Left ventricle myocardium inferior (tissue), 1 donor: ENCODE data around the gene TMEM63B. TPM values are rescaled to one million over a fixed set of nuclear protein-coding genes. Genes with fewer than 3 reads are reported as not detected.
"Not testable (repeated sequence)": the region's sequence is repeated elsewhere in the genome, so short reads cannot be mapped to it uniquely, and the experiment has no call there.

Experiments used
- DNase-seq: peaks from one replicate; pipeline ENCODE4 v3.0.0-alpha.2; 2020
- H3K27ac ChIP-seq: fragments of 200-600 bp; replicated peaks from 2 replicates; pipeline ENCODE4 v1.8.0; 2021
- H3K27me3 ChIP-seq: fragments of 200-600 bp; 2 replicates; pipeline ENCODE4 v1.8.0; 2021; ENCODE audit warnings: low read depth
- H3K36me3 ChIP-seq: fragments of 200-600 bp; 2 replicates; pipeline ENCODE4 v1.8.0; 2021
- H3K4me1 ChIP-seq: fragments of 200-600 bp; 2 replicates; pipeline ENCODE4 v1.8.0; 2021
- H3K4me3 ChIP-seq: fragments of 200-600 bp; 2 replicates; pipeline ENCODE4 v1.8.0; 2021; ENCODE audit warnings: mild to moderate bottlenecking, moderate library complexity
- H3K9me3 ChIP-seq: fragments of 200-600 bp; replicated peaks from 2 replicates; pipeline ENCODE4 v1.8.0; 2021
- intact Hi-C: fragments of 100-400 bp; cut with micrococcal nuclease; formaldehyde crosslinking; loops from one replicate; pipeline ENCODE4 v1.11.0; 2022
- total RNA-seq: library from RNA; stranded (reverse); fragmentation: NEBNext Ultra II Directional; extraction: Animal tissue kit (Norgen Biotek cat#: 25700); gene quantifications from one replicate; pipeline ENCODE4 v1.2.1, GENCODE V29; 2021
- TF ChIP-seq, protein P1 (sequence below): fragments of 200-600 bp; IDR thresholded peaks from 2 replicates; pipeline ENCODE4 v1.8.0; 2021; ENCODE audit warnings: antibody characterized with exemption, mild to moderate bottlenecking, borderline replicate concordance
- donor health status: DM: no; HTN: yes; CAD: no; lungs with severe emphysema.

The TMEM63B gene
- total RNA-seq, 1 donor from 2014 or later: 37.2 TPM

DNA sequence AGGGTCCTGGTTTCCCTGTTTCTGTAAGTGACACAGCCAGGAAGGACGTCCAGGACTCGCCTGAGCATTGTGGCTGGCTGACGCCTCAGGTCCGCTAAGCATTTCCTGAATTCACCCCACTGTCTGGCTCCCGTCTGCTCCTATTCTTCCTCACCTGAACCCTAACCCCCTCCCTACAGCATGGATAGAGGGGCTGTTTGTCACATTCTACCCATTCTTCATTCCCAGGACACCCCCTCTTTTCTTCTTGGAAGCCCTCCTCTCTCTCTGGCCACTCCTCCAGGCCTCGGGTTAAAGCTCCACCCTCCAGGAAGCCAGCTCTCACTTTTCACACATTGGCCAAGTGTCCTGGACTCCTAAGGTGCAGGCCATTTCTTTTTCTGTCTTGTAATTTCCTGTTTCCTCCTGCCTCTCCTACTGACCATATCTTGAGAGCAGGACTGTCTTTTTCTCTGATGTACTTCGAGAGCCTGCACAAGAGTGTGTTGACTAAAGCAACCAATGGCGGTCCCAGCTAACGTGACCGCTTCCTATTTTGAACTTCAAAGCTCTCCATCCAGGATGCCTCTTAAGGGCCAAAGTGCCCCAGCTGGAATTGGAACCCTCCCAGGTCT, 65.2 kb downstream of the TMEM63B start:
- Histone ChIP-seq H3K27me3 (no peaks in the 10 kb centered on the region), H3K36me3 (no peaks in the 10 kb centered on the region), H3K27ac (peak overlapping the region; percentile 59), H3K4me1 (peaks cover 6% of the 10 kb centered on the region), H3K9me3 (no peaks in the 10 kb centered on the region), H3K4me3 (peak overlapping the region; percentile 47)
- DNase-seq: no peak
- intact Hi-C loops: no loop called here
- TF ChIP-seq, protein P1, sequence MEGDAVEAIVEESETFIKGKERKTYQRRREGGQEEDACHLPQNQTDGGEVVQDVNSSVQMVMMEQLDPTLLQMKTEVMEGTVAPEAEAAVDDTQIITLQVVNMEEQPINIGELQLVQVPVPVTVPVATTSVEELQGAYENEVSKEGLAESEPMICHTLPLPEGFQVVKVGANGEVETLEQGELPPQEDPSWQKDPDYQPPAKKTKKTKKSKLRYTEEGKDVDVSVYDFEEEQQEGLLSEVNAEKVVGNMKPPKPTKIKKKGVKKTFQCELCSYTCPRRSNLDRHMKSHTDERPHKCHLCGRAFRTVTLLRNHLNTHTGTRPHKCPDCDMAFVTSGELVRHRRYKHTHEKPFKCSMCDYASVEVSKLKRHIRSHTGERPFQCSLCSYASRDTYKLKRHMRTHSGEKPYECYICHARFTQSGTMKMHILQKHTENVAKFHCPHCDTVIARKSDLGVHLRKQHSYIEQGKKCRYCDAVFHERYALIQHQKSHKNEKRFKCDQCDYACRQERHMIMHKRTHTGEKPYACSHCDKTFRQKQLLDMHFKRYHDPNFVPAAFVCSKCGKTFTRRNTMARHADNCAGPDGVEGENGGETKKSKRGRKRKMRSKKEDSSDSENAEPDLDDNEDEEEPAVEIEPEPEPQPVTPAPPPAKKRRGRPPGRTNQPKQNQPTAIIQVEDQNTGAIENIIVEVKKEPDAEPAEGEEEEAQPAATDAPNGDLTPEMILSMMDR: no peak

DNA sequence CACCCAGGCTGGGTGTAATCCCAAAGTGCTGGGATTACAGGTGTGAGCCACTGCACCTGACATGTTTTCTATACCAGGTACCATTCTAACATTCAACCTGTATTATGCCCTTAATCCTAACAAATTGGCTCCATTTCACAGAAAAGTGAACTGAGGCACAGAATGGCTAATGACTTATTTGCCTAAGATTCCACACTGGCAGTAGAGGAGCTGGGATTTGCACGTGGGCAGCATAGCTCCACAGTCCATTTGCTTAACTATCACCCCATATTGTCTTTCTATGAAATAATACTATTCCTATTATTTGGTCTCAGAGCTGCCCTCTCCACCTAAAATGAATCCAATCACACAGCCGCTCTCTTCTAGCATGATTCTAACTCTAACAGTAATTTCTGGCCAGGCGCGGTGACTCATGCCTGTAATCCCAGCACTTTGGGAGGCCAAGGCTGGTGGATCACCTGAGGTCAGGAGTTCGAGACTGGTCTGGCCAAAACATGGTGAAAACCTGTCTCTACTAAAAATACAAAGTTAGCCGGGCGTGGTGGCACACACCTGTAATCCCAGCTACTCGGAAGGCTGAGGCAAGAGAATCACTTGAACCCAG, 66.1 kb downstream of the TMEM63B start:
- intact Hi-C loops: no loop called here
- H3K27me3 ChIP-seq: no peaks in the 10 kb centered on the region
- H3K9me3 ChIP-seq: no peaks in the 10 kb centered on the region
- no peak overlapping the region for H3K4me3 ChIP-seq
- no peaks in the 10 kb centered on the region for H3K36me3 ChIP-seq
- no peak overlapping the region for H3K27ac ChIP-seq
- TF ChIP-seq, protein P1: no peak
- no peak for DNase-seq
- peaks cover 6% of the 10 kb centered on the region for H3K4me1 ChIP-seq

DNA sequence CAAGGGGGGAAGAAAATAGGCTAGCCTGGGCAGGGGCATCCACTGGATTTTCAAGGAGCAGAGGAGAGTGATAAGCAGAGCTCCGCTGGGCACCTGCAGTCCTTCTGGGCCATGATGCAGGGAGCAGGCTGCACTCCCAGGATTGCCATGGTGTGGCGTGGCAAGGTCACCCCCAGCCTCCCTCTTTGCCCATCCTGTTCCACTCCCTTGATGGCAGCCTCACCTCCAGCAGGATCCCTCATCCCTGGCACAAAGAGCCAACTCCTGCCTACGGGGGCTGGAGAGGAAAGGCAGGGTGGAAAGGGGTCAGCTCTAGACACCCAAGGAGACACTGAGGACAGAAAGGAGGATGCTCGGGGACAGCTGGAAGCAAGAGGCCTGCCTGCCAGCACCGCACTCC, 67.0 kb downstream of the TMEM63B start:
- no peaks in the 10 kb centered on the region for H3K9me3 ChIP-seq
- TF ChIP-seq, protein P1: no peak
- no peak overlapping the region for H3K4me3 ChIP-seq
- no peaks in the 10 kb centered on the region for H3K36me3 ChIP-seq
- DNase-seq: no peak
- no peak overlapping the region for H3K27ac ChIP-seq
- no peaks in the 10 kb centered on the region for H3K27me3 ChIP-seq
- intact Hi-C loops: no loop called here
- H3K4me1 ChIP-seq: peaks cover 6% of the 10 kb centered on the region

DNA sequence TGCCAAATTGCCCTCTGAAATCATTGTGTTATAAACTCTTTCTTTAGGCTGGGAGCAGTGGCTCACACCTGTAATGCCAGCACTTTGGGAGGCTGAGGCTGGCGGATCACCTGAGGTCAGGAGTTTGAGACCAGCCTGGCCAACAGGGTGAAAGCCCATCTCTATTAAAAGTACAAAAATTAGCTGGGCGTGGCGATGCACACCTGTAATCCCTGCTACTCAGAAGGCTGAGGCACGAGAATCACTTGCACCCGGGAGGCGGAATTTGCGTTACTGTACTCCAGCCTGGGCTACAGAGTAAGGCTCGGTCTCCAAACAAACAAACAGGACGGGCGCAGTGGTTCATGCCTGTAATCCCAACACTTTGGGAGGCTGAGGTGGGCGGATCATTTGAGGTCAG, 69.0 kb downstream of the TMEM63B start:
- H3K27ac ChIP-seq, H3K4me3 ChIP-seq, H3K36me3 ChIP-seq, intact Hi-C loops, H3K27me3 ChIP-seq, DNase-seq, H3K9me3 ChIP-seq: not testable (repeated sequence)
- H3K4me1 ChIP-seq: peaks cover 13% of the 10 kb centered on the region

DNA sequence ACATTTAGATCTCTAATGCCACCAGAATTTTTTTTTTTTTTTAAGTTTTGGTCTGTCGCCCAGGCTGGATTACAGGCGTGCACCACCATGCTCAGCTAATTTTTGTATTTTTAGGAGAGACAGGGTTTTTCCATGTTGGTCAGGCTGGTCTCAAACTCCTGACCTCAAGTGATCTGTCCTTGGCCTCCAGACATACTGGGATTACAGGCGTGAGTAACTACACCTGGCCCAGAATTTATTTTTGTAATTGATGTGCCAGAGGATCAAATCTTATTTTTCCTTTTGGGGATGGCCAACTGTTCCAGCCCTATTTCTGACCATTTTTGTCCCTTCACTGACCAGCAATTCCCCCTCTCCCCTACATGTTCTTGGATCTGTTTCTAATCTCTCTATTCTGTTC, 71.3 kb downstream of the TMEM63B start:
- DNase-seq: no peak
- Histone ChIP-seq H3K36me3 (no peaks in the 10 kb centered on the region), H3K4me1 (peaks cover 31% of the 10 kb centered on the region), H3K9me3 (no peaks in the 10 kb centered on the region), H3K27me3 (no peaks in the 10 kb centered on the region), H3K27ac (no peak overlapping the region), H3K4me3 (no peak overlapping the region)
- TF ChIP-seq, protein P1: no peak
- intact Hi-C loops: no loop called here

DNA sequence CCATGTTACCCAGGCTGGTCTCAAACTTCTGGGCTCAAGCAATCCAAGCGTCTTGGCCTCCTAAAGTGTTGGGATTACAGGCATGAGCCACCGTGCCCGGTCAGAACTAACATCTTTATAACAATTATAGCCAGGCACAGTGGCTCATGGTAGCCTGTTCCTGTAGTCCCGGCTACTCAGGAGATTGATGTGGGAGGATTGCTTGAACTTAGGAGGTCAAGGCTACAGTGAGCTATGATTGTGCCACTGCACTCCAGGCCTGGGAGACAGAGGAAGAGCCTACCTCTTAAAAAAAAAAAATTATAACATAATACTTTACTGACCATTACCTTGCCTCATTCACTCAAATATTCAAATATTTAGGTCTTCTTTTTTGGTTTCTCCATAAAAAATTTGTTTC, 72.5 kb downstream of the TMEM63B start:
- TF ChIP-seq, protein P1: no peak
- no peaks in the 10 kb centered on the region for H3K36me3 ChIP-seq

More for the DNA sequence above, 72.5 kb downstream of the TMEM63B start:
- no peaks in the 10 kb centered on the region for H3K27me3 ChIP-seq
- DNase-seq: no peak
- H3K4me1 ChIP-seq: peaks cover 33% of the 10 kb centered on the region
- no peak overlapping the region for H3K27ac ChIP-seq
- H3K9me3 ChIP-seq: no peaks in the 10 kb centered on the region
- intact Hi-C loops: no loop called here
- no peak overlapping the region for H3K4me3 ChIP-seq
